GM12801 (cell line): ENCODE measurements around the gene NPAS3.

Experiments
- TF ChIP-seq, protein P1 (sequence below): IDR thresholded peaks from one replicate; pipeline ENCODE4 v1.5.1; 2011; ENCODE audit warnings: control low read depth; ENCODE audit not compliant: insufficient read length; ENCODE audit errors: extremely low read depth

Gene NPAS3

DNA sequence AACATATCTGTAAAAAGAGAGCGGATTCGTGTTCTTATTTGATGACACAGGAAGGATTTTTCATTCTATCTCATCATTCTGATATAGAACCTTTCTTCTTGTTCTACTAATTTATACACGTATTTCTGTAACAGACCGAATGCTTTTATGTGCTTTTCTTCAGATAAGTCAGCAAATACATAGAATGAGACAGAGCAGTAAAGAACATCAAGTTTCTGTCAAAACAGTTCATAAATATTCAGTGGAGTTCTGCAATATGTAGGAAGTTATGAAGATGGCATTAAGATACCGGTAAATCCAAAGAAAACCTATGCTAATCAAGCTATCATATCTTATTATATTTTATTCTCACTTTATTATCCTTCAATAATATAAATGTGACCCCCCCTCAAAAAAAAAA lies 731.6 kb downstream of the NPAS3 start:
- TF ChIP-seq, protein P1, sequence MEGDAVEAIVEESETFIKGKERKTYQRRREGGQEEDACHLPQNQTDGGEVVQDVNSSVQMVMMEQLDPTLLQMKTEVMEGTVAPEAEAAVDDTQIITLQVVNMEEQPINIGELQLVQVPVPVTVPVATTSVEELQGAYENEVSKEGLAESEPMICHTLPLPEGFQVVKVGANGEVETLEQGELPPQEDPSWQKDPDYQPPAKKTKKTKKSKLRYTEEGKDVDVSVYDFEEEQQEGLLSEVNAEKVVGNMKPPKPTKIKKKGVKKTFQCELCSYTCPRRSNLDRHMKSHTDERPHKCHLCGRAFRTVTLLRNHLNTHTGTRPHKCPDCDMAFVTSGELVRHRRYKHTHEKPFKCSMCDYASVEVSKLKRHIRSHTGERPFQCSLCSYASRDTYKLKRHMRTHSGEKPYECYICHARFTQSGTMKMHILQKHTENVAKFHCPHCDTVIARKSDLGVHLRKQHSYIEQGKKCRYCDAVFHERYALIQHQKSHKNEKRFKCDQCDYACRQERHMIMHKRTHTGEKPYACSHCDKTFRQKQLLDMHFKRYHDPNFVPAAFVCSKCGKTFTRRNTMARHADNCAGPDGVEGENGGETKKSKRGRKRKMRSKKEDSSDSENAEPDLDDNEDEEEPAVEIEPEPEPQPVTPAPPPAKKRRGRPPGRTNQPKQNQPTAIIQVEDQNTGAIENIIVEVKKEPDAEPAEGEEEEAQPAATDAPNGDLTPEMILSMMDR = no peak

DNA sequence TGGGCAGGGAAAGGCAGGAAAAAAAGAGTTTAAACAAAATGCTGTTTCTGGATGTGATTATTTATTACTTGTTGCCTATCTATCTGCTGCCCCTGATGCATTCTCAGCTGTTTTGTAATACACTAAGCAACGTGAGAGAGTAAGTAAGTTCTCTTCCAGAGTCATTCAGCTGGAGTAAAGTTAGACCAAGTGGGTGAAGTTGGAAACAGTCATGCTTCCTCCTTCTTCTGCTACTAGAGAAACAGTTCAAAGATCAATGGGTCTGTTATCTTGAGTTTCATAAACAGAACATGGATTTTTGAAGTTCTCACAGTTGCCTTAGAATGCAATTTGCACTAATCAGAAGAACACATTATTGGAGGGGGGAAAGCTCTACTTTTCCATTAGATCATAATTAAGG lies 732.9 kb downstream of the NPAS3 start:
- TF ChIP-seq, protein P1 = no peak

DNA sequence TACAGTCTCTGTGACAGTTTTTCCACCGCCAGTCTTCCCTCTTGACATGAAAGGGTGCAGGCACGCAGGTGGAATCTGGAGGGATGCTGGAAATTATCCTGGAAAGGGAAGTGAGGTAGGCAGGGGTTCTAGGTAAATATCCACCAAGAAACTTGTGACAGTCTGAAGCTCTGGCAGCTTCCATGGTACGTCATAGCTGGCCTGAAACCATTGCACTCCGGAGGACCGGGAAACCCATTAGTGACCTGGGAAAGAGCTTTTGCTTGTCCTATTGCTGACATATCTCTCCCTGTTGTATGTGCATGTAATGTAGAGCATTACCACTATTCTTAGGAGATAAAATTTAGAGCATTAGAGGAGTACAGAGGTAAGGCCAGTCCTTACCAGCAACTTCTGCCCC lies 736.2 kb downstream of the NPAS3 start:
- TF ChIP-seq, protein P1 = no peak

DNA sequence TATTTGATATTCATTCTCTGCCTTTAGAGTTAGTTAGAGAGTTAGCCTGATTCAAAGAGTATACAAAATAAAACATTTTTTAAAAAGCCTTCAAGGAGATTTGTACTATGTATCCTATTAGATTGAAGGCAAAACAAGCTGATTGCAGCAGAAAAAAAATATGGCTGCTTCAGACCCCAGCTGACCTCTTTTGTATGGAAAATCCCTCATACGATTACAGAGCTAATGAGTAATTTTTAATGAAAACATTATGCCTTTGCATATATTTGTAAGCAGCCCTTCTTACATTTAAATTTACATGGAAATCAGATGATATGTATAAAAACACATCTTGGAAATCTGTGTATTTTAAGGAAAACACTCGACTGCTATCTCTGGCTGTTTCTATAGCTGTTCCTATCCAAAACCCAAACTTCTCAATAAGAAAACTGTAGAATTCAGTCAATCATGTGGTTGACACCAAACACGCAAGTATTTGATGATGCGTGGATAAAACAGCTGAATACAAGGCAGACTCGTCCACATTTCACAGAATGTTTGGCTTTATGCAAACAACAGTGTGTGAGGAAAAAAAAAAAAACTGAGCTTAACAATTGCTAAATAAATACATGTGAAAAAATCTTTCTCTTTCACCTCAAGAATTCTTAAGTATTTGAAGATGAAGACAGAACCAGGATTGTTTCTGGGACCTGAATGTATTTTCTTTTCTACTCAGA lies 736.9 kb downstream of the NPAS3 start:
- TF ChIP-seq, protein P1 = no peak

DNA sequence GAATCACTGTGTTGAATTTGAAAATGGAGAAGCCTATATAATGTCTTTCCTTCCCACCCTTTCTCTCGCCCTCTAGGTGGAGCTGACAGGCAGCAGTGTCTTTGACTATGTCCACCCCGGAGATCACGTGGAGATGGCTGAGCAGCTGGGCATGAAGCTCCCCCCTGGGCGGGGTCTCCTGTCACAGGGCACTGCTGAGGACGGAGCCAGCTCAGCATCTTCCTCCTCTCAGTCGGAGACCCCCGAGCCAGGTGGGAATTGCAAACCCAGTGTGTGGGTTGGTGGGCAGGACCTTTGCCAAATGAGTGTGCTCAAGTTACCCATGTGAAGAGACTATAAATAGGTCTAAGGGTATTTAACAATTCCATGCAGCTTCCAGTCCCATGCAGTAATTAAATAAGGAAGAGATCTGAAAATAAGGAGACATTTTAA lies 737.5 kb downstream of the NPAS3 start:
- TF ChIP-seq, protein P1 = no peak

DNA sequence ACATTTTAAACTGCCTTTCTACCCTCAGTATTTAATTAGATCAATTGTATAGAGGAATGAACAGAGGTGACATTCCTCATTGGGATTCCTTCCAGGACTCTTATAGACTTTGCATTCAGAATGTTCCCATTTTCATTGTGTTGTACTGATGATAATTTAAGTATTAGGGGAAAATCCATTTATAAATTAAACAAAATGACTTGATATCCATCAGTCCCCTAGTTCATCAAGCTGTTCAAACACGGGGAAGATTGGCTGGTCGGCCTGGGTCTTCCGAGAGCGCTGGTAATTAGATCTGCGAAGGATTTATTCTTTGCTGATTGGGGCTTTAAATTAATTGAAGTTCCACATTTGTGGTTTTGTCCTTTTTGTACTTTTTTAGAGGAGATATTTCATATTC lies 738.2 kb downstream of the NPAS3 start:
- TF ChIP-seq, protein P1 = no peak

DNA sequence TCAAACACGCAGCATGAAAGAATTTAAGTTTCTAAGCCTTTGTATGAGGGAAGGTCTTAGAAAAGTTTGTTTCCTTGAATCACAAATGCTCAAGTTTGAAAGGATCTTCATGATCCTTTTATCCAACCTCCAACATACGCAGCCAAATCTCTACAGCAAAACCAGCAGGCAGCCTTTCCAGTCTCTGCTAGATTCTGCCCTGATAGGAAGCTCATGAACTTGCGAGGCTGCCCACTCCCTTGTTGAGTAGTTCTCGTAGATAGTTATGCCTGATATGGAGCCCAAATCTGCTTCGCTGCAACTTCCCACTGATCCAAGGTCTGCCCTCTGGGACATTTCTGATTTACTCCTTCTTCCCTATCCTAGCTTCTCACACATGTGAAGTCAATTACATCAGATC lies 739.3 kb downstream of the NPAS3 start:
- TF ChIP-seq, protein P1 = no peak
